ENCODE measurements around the gene TP73. TPM values are rescaled to one million over a fixed set of nuclear protein-coding genes. Genes with fewer than 3 reads are reported as not detected.
A peak's percentile ranks its signal among the peaks of the same experiment; 100 is the strongest.

TP73 gene
- total RNA-seq, 1 experiment from 2014 or later, result 19.2 TPM

- H3K9ac ChIP-seq (ENCODE audit: low read length), result no peak overlapping the region
- no peak overlapping the region for H3K27ac ChIP-seq (ENCODE audit: low read depth, low read length)
- H3K79me2 ChIP-seq (ENCODE audit: insufficient read depth, low read length), result no peaks in the 10 kb centered on the region
- DNase-seq (ENCODE audit: low read depth, low spot score) (no peak), ATAC-seq (peak; percentile 23)
- 0 out of 2 replicates have a peak overlapping the region, but pooled peaks have one; percentile 4 for H3K4me2 ChIP-seq (ENCODE audit: low read length)
- POLR2A ChIA-PET, result no interaction called here
- CTCF ChIA-PET, result interaction anchor here (1.0 kb wide), 2 partner anchors 26 to 50 kb away, joined by 4 to 6 read pairs; no protein-coding TSS in a partner anchor
- no peaks in the 10 kb centered on the region for H3K9me3 ChIP-seq (ENCODE audit: control insufficient read depth in 1 of 2, insufficient read depth in 1 of 2, low read depth in 1 of 2, low read length in 2 of 2)
- no peaks in the 10 kb centered on the region for H3K27me3 ChIP-seq (ENCODE audit: insufficient read depth, low read length)
- TF ChIP-seq CTCF (IDR thresholded peaks at IDR 0.05 in 2 of 3, conservative IDR thresholded peaks at IDR 0.05 in 1 of 3; ENCODE audit: borderline replicate concordance in 1 of 3, insufficient read depth in 1 of 3, low read depth in 2 of 3, low read length in 2 of 3), result peak in 2 of 3 experiments; percentile 85 to 91; a peak in 4 of 6 replicates
- no peak for TF ChIP-seq JUND (IDR thresholded peaks at IDR 0.05)
- no peaks in the 10 kb centered on the region for H4K20me1 ChIP-seq (ENCODE audit: insufficient read depth)
- no peak overlapping the region for H3K4me3 ChIP-seq (replicated peaks in 1 of 2; ENCODE audit: low read depth in 1 of 2, low read length in 2 of 2)
- H3K36me3 ChIP-seq (ENCODE audit: control insufficient read depth in 1 of 2, insufficient read depth in 2 of 2, low read length in 2 of 2), result no peaks in the 10 kb centered on the region
- no peak overlapping the region for H2AFZ ChIP-seq (ENCODE audit: low read depth, low read length, poor library complexity, severe bottlenecking)
- no TSS peak for BruUV-seq (replicated peaks)
- no peaks in the 10 kb centered on the region for H3K9me2 ChIP-seq (ENCODE audit: insufficient read depth)
- intact Hi-C loops (cut with micrococcal nuclease), result loop anchor here (1.0 kb wide), 2 partner anchors 50 to 124 kb away; no protein-coding TSS in a partner anchor
- H3K4me1 ChIP-seq (ENCODE audit: control insufficient read depth in 1 of 2, insufficient read depth in 2 of 2, low read length in 2 of 2), result peaks cover 37 to 58% of the 10 kb centered on the region in 2 experiments
- RAD21 ChIA-PET (ENCODE audit: low non-redundant PET in 1 of 2, low total read pairs in 2 of 2, uncharacterized antibody in 2 of 2, unreplicated experiment in 2 of 2), result interaction anchor here (1.1 to 1.2 kb wide), 3 partner anchors 26 to 162 kb away, joined by 3 read pairs; no protein-coding TSS in a partner anchor
Observed at GRCh38 chr1:3614755-3615742, 37.3 kb upstream of the TP73 start.

GRCh38 chr1:3616861-3617260, 35.5 kb upstream of the TP73 start:
- Histone ChIP-seq H3K79me2 (ENCODE audit: insufficient read depth, low read length) (no peaks in the 10 kb centered on the region), H3K36me3 (ENCODE audit: control insufficient read depth in 1 of 2, insufficient read depth in 2 of 2, low read length in 2 of 2) (no peaks in the 10 kb centered on the region), H3K4me3 (replicated peaks in 1 of 2; ENCODE audit: low read depth in 1 of 2, low read length in 2 of 2) (no peak overlapping the region), H2AFZ (ENCODE audit: low read depth, low read length, poor library complexity, severe bottlenecking) (no peak overlapping the region), H3K27me3 (ENCODE audit: insufficient read depth, low read length) (no peaks in the 10 kb centered on the region), H3K9ac (ENCODE audit: low read length) (no peak overlapping the region), H4K20me1 (ENCODE audit: insufficient read depth) (no peaks in the 10 kb centered on the region), H3K27ac (ENCODE audit: low read depth, low read length) (no peak overlapping the region), H3K9me2 (ENCODE audit: insufficient read depth) (no peaks in the 10 kb centered on the region), H3K9me3 (ENCODE audit: control insufficient read depth in 1 of 2, insufficient read depth in 1 of 2, low read depth in 1 of 2, low read length in 2 of 2) (no peaks in the 10 kb centered on the region), H3K4me2 (ENCODE audit: low read length) (no peak overlapping the region), H3K4me1 (ENCODE audit: control insufficient read depth in 1 of 2, insufficient read depth in 2 of 2, low read length in 2 of 2) (peaks cover 37 to 52% of the 10 kb centered on the region in 2 experiments)
- TF ChIP-seq ELF1 (IDR thresholded peaks at IDR 0.05; ENCODE audit: borderline replicate concordance, low read depth) (no peak), YY1 (IDR thresholded peaks at IDR 0.05; ENCODE audit: extremely low read depth, insufficient replicate concordance, low read depth, low read length) (no peak), SRF (IDR thresholded peaks at IDR 0.05; ENCODE audit: low read depth) (no peak), POLR2AphosphoS5 (IDR thresholded peaks at IDR 0.05; ENCODE audit: low read depth, low read length) (no peak), ZBTB33 (IDR thresholded peaks at IDR 0.05; ENCODE audit: extremely low read depth, insufficient replicate concordance, low read length) (no peak), ZNF274 (IDR thresholded peaks at IDR 0.05; ENCODE audit: low read depth, low read length) (no peak), EZH2 (IDR thresholded peaks at IDR 0.05) (no peak), CEBPB (IDR thresholded peaks at IDR 0.05; ENCODE audit: low read depth) (no peak), ATF3 (IDR thresholded peaks at IDR 0.05) (no peak), JUND (IDR thresholded peaks at IDR 0.05) (no peak), CBX3 (IDR thresholded peaks at IDR 0.05; ENCODE audit: low read depth) (no peak), TCF7L2 (IDR thresholded peaks at IDR 0.05; ENCODE audit: borderline replicate concordance, extremely low read depth, insufficient read depth, insufficient read length) (no peak)
- intact Hi-C loops (cut with micrococcal nuclease), result no loop called here
- no peak for DNase-seq (ENCODE audit: low read depth, low spot score)
- CTCF ChIA-PET, result interaction anchor here (1.3 kb wide), 1 partner anchor 164 kb away, joined by 9 read pairs; no protein-coding TSS in a partner anchor
- RAD21 ChIA-PET (ENCODE audit: low non-redundant PET in 1 of 2, low total read pairs in 2 of 2, uncharacterized antibody in 2 of 2, unreplicated experiment in 2 of 2), result no interaction called here
- no TSS peak for BruUV-seq (replicated peaks)
- ATAC-seq, result no peak
- POLR2A ChIA-PET, result no interaction called here
